ENCODE measurements around the gene MEF2C. TPM values are rescaled to one million over a fixed set of nuclear protein-coding genes. Genes with fewer than 3 reads are reported as not detected.

The MEF2C gene
- total and polyA plus RNA-seq, 8 donors: 3.0 to 48.1 (median 14.6) TPM

- Histone ChIP-seq H3K36me3 (no peaks in the 10 kb centered on the region), H3K27ac (no peak overlapping the region), H3K9me3 (no peaks in the 10 kb centered on the region), H3K27me3 (no peaks in the 10 kb centered on the region), H3K4me1 (peaks cover 0 to 4% (median 1%) of the 10 kb centered on the region in 4 donors), H3K4me3 (no peak overlapping the region)
- no peak for DNase-seq
- intact Hi-C loops (cut with DNase I; ENCODE audit: low total_unique reads): no loop called here
- no peak for TF ChIP-seq POLR2A (IDR thresholded peaks at IDR 0.05)
- TF ChIP-seq CTCF (IDR thresholded peaks at IDR 0.05): no peak
- TF ChIP-seq EP300 (IDR thresholded peaks at IDR 0.05): no peak
- no peak for TF ChIP-seq POLR2AphosphoS5 (IDR thresholded peaks at IDR 0.05)
- 59 to 70% (median 69%) methylated on average over 2 of the region's 2 CpGs for WGBS, 5 donors
Observed at GRCh38 chr5:88870285-88870684, 12.7 kb downstream of the MEF2C start.

- intact Hi-C loops (cut with DNase I; ENCODE audit: low total_unique reads): no loop called here
- H3K4me1 ChIP-seq: no peaks in the 10 kb centered on the region
- 59 to 81% (median 62%) methylated on average over 7 of the region's 7 CpGs for WGBS, 5 donors
- no peaks in the 10 kb centered on the region for H3K27me3 ChIP-seq
- no peaks in the 10 kb centered on the region for H3K9me3 ChIP-seq
- DNase-seq: no peak
- no peaks in the 10 kb centered on the region for H3K36me3 ChIP-seq
- H3K27ac ChIP-seq: no peak overlapping the region
- no peak for TF ChIP-seq POLR2AphosphoS5 (IDR thresholded peaks at IDR 0.05)
- TF ChIP-seq EP300 (IDR thresholded peaks at IDR 0.05): no peak
- TF ChIP-seq CTCF (IDR thresholded peaks at IDR 0.05): no peak
- TF ChIP-seq POLR2A (IDR thresholded peaks at IDR 0.05): no peak
- no peak overlapping the region for H3K4me3 ChIP-seq
Observed at GRCh38 chr5:88868468-88869068, 14.4 kb downstream of the MEF2C start.

- intact Hi-C loops (cut with DNase I; ENCODE audit: low total_unique reads): no loop called here
Observed at GRCh38 chr5:88867638-88868037, 15.3 kb downstream of the MEF2C start.

GRCh38 chr5:88863523-88863922 lies 19.5 kb downstream of the MEF2C start:
- intact Hi-C loops (cut with DNase I; ENCODE audit: low total_unique reads): no loop called here
- no peaks in the 10 kb centered on the region for H3K9me3 ChIP-seq
- peaks cover 0 to 11% (median 0%) of the 10 kb centered on the region in 4 donors for H3K4me1 ChIP-seq
- no peak overlapping the region for H3K4me3 ChIP-seq
- no peaks in the 10 kb centered on the region for H3K27me3 ChIP-seq
- DNase-seq: no peak
- no peaks in the 10 kb centered on the region for H3K36me3 ChIP-seq
- WGBS, 5 donors: 91 to 95% (median 92%) methylated on average over 5 of the region's 5 CpGs
- no peak for TF ChIP-seq POLR2AphosphoS5 (IDR thresholded peaks at IDR 0.05)
- no peak for TF ChIP-seq EP300 (IDR thresholded peaks at IDR 0.05)
- no peak for TF ChIP-seq POLR2A (IDR thresholded peaks at IDR 0.05)
- no peak for TF ChIP-seq CTCF (IDR thresholded peaks at IDR 0.05)
- H3K27ac ChIP-seq: no peak overlapping the region

More at GRCh38 chr5:88867638-88868037, 15.3 kb downstream of the MEF2C start:
- H3K4me1 ChIP-seq: no peaks in the 10 kb centered on the region
- no peaks in the 10 kb centered on the region for H3K36me3 ChIP-seq
- TF ChIP-seq POLR2A (IDR thresholded peaks at IDR 0.05): no peak
- TF ChIP-seq CTCF (IDR thresholded peaks at IDR 0.05): no peak
- TF ChIP-seq POLR2AphosphoS5 (IDR thresholded peaks at IDR 0.05): no peak
- TF ChIP-seq EP300 (IDR thresholded peaks at IDR 0.05): no peak
- H3K9me3 ChIP-seq: no peaks in the 10 kb centered on the region
- H3K4me3 ChIP-seq: no peak overlapping the region
- no peak overlapping the region for H3K27ac ChIP-seq
- H3K27me3 ChIP-seq: no peaks in the 10 kb centered on the region
- 87 to 94% (median 91%) methylated on average over 6 of the region's 6 CpGs for WGBS, 5 donors
- no peak for DNase-seq

Measured in stomach (tissue), 9 donors.